ENCODE results near the gene KRT7.

Gene KRT7

GRCh38 chr12:52258335-52258901 is 25.4 kb downstream of the KRT7 start:
- DNase-seq = no peak

GRCh38 chr12:52259657-52260243 is 26.7 kb downstream of the KRT7 start:
- DNase-seq = no peak

- peak; percentile 57 for DNase-seq
These were observed 27.5 kb downstream of the KRT7 start for GRCh38 chr12:52260361-52261207.

- DNase-seq = no peak
These were observed 28.1 kb downstream of the KRT7 start for GRCh38 chr12:52261208-52261484.

GRCh38 chr12:52262286-52262685 is 29.2 kb downstream of the KRT7 start:
- no peak for DNase-seq

GRCh38 chr12:52263761-52264434 is 30.9 kb downstream of the KRT7 start:
- DNase-seq = no peak

- DNase-seq = no peak
These were observed 31.4 kb downstream of the KRT7 start for GRCh38 chr12:52264435-52264825.

- DNase-seq = no peak
These were observed 33.5 kb downstream of the KRT7 start for GRCh38 chr12:52266514-52266913.

GRCh38 chr12:52267266-52267665 is 34.2 kb downstream of the KRT7 start:
- DNase-seq = no peak

- DNase-seq = no peak
These were observed 34.7 kb downstream of the KRT7 start for GRCh38 chr12:52267699-52268098.

GRCh38 chr12:52268212-52268611 is 35.2 kb downstream of the KRT7 start:
- DNase-seq = no peak

- DNase-seq = no peak
These were observed 37.6 kb downstream of the KRT7 start for GRCh38 chr12:52270541-52271070.

- DNase-seq = no peak
These were observed 38.1 kb downstream of the KRT7 start for GRCh38 chr12:52271158-52271557.

GRCh38 chr12:52274521-52275120 is 41.6 kb downstream of the KRT7 start, which contains the start of gene KRT86:
Gene KRT86, plus strand, starts transcription at chr12:52274645. Its CDS starts 27,272 bp downstream, at chr12:52301917.
- no peak for DNase-seq

- no peak for DNase-seq
These were observed 42.6 kb downstream of the KRT7 start for GRCh38 chr12:52275686-52276085.

- no peak for DNase-seq
These were observed 44.6 kb downstream of the KRT7 start for GRCh38 chr12:52277486-52278245.

- no peak for DNase-seq
These were observed 45.8 kb downstream of the KRT7 start for GRCh38 chr12:52278575-52279421.

- no peak for DNase-seq
These were observed 46.6 kb downstream of the KRT7 start for GRCh38 chr12:52279422-52280318.

GRCh38 chr12:52280319-52280795 is 47.3 kb downstream of the KRT7 start:
- DNase-seq = no peak

Data from GF-D8 (cell line).